ENCODE data around the gene BIRC2.

The BIRC2 gene

DNA sequence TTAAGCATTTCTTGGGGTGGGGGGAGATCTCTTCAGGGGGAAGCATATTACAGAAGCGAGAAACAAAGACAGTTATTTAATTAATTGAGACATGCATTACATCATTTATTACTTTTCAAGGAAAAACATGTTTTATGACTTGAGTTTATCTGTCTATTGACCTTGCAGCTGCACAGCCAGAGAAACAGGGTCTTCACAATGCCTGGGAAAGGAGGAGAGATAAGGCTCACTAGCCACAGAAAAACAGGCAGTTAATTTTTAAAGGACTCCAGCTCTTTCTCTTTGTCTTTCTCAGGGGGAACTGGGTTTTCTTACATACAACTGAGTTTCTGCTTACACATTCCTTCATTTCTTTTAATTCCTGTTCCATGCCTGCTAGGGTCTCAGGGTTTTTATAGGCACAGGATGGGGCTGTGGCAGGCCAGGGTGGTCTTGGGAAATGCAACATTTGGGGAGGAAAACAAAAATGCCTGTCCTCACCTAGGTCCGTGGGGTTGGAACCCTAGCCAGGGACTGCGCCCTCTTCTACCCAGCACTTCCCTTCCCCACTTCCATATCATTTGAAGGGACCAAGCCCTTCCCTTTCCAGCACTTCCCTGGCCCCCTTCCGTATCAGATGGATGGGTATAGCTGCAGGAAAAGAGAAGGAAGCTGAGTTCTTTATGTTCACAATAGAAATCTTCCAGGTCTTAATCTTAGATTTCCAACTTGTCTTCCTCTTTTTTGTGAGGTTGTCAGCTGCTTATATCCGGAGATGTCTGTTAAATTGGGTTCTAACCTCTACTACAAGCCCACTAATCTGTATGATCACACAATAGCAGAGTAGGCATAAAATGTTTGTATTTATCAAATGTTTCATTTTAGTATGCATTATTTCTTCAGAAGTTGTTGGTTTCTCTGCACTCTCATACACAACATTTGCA is 38.3 kb downstream of the BIRC2 start:
- H3F3A ChIP-seq (ENCODE audit: insufficient read depth, low read length), result no peaks in the 10 kb centered on the region
- H3K9me3 ChIP-seq (replicated peaks; ENCODE audit: insufficient read depth, low read length), result no peaks in the 10 kb centered on the region
- H3K36me3 ChIP-seq (replicated peaks; ENCODE audit: insufficient read depth, low read length), result no peaks in the 10 kb centered on the region
- H3K4me3 ChIP-seq (ENCODE audit: low read length), result no peak overlapping the region
- no peaks in the 10 kb centered on the region for H3K27me3 ChIP-seq (replicated peaks; ENCODE audit: insufficient read depth, low read length)
- TF ChIP-seq, protein P1, sequence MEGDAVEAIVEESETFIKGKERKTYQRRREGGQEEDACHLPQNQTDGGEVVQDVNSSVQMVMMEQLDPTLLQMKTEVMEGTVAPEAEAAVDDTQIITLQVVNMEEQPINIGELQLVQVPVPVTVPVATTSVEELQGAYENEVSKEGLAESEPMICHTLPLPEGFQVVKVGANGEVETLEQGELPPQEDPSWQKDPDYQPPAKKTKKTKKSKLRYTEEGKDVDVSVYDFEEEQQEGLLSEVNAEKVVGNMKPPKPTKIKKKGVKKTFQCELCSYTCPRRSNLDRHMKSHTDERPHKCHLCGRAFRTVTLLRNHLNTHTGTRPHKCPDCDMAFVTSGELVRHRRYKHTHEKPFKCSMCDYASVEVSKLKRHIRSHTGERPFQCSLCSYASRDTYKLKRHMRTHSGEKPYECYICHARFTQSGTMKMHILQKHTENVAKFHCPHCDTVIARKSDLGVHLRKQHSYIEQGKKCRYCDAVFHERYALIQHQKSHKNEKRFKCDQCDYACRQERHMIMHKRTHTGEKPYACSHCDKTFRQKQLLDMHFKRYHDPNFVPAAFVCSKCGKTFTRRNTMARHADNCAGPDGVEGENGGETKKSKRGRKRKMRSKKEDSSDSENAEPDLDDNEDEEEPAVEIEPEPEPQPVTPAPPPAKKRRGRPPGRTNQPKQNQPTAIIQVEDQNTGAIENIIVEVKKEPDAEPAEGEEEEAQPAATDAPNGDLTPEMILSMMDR (IDR thresholded peaks at IDR 0.05; ENCODE audit: low read length), result no peak
- no peak for TF ChIP-seq EZH2phosphoT487 (IDR thresholded peaks at IDR 0.05; ENCODE audit: low read length)
- TF ChIP-seq EZH2 (optimal IDR thresholded peaks at IDR 0.05; ENCODE audit: low read depth, low read length), result no peak
- H4K20me1 ChIP-seq (ENCODE audit: insufficient read depth, low read length), result no peaks in the 10 kb centered on the region
- H3K4me1 ChIP-seq (ENCODE audit: low read length), result no peaks in the 10 kb centered on the region
- H2AFZ ChIP-seq (ENCODE audit: low read length), result no peak overlapping the region
- no peaks in the 10 kb centered on the region for H3K9me2 ChIP-seq (replicated peaks; ENCODE audit: insufficient read depth, low read length)
- H3K9ac ChIP-seq (ENCODE audit: low read length), result no peak overlapping the region
- no peak overlapping the region for H3K4me2 ChIP-seq (ENCODE audit: low read depth, low read length)
- no peak for DNase-seq
- no peak overlapping the region for H3K27ac ChIP-seq (ENCODE audit: low read length)
- H3K79me2 ChIP-seq (ENCODE audit: low read length), result no peaks in the 10 kb centered on the region

- Histone ChIP-seq H3F3A (ENCODE audit: insufficient read depth, low read length) (no peaks in the 10 kb centered on the region), H3K9me3 (replicated peaks; ENCODE audit: insufficient read depth, low read length) (no peaks in the 10 kb centered on the region), H3K79me2 (ENCODE audit: low read length) (no peaks in the 10 kb centered on the region), H2AFZ (ENCODE audit: low read length) (no peak overlapping the region), H3K27me3 (replicated peaks; ENCODE audit: insufficient read depth, low read length) (no peaks in the 10 kb centered on the region), H3K4me1 (ENCODE audit: low read length) (no peaks in the 10 kb centered on the region), H3K4me3 (ENCODE audit: low read length) (no peak overlapping the region), H3K27ac (ENCODE audit: low read length) (no peak overlapping the region), H4K20me1 (ENCODE audit: insufficient read depth, low read length) (no peaks in the 10 kb centered on the region), H3K9me2 (replicated peaks; ENCODE audit: insufficient read depth, low read length) (no peaks in the 10 kb centered on the region), H3K9ac (ENCODE audit: low read length) (no peak overlapping the region), H3K36me3 (replicated peaks; ENCODE audit: insufficient read depth, low read length) (no peaks in the 10 kb centered on the region), H3K4me2 (ENCODE audit: low read depth, low read length) (no peak overlapping the region)
- no peak for DNase-seq
- TF ChIP-seq EZH2 (optimal IDR thresholded peaks at IDR 0.05; ENCODE audit: low read depth, low read length), result no peak
Observed at GRCh38 chr11:102386136-102386734, 39.2 kb downstream of the BIRC2 start.

GRCh38 chr11:102387043-102387781 is 40.2 kb downstream of the BIRC2 start:
- TF ChIP-seq EZH2phosphoT487 (IDR thresholded peaks at IDR 0.05; ENCODE audit: low read length) (no peak), EZH2 (optimal IDR thresholded peaks at IDR 0.05; ENCODE audit: low read depth, low read length) (no peak)
- TF ChIP-seq, protein P1 (IDR thresholded peaks at IDR 0.05; ENCODE audit: low read length), result no peak
- H3F3A ChIP-seq (ENCODE audit: insufficient read depth, low read length), result no peaks in the 10 kb centered on the region
- no peaks in the 10 kb centered on the region for H3K36me3 ChIP-seq (replicated peaks; ENCODE audit: insufficient read depth, low read length)

More at GRCh38 chr11:102387043-102387781, 40.2 kb downstream of the BIRC2 start:
- Histone ChIP-seq H3K9me2 (replicated peaks; ENCODE audit: insufficient read depth, low read length) (no peaks in the 10 kb centered on the region), H3K4me3 (ENCODE audit: low read length) (no peak overlapping the region), H3K27me3 (replicated peaks; ENCODE audit: insufficient read depth, low read length) (no peaks in the 10 kb centered on the region), H3K9ac (ENCODE audit: low read length) (no peak overlapping the region), H3K4me2 (ENCODE audit: low read depth, low read length) (no peak overlapping the region), H3K79me2 (ENCODE audit: low read length) (no peaks in the 10 kb centered on the region), H4K20me1 (ENCODE audit: insufficient read depth, low read length) (no peaks in the 10 kb centered on the region), H2AFZ (ENCODE audit: low read length) (no peak overlapping the region), H3K9me3 (replicated peaks; ENCODE audit: insufficient read depth, low read length) (no peaks in the 10 kb centered on the region), H3K4me1 (ENCODE audit: low read length) (no peaks in the 10 kb centered on the region), H3K27ac (ENCODE audit: low read length) (no peak overlapping the region)
- no peak for DNase-seq
